DMS153 treated with DMSO at 0.1 percent for 48 hours (cell line): Measurements from ENCODE around the gene MAGEA9B.
"Not testable (repeated sequence)": the region's sequence is repeated elsewhere in the genome, so short reads cannot be mapped to it uniquely, and the experiment has no call there.

ENCODE experiments used
- DNase-seq: peaks from one replicate; lab custom pipeline; 2025; ENCODE audit not compliant: unreplicated experiment; lab: John Stamatoyannopoulos, UW

Gene MAGEA9B

GRCh38 chrX:149537474-149537873, 49.8 kb downstream of the MAGEA9B start:
- not testable (repeated sequence) for DNase-seq

- DNase-seq, result not testable (repeated sequence)
Measured at GRCh38 chrX:149534926-149535602, 52.2 kb downstream of the MAGEA9B start.

GRCh38 chrX:149533999-149534398, 53.3 kb downstream of the MAGEA9B start:
- DNase-seq, result not testable (repeated sequence)

GRCh38 chrX:149532868-149533267, 54.4 kb downstream of the MAGEA9B start:
- DNase-seq, result not testable (repeated sequence)
